ENCODE results near the gene TRAF5.

TRAF5 gene

DNA sequence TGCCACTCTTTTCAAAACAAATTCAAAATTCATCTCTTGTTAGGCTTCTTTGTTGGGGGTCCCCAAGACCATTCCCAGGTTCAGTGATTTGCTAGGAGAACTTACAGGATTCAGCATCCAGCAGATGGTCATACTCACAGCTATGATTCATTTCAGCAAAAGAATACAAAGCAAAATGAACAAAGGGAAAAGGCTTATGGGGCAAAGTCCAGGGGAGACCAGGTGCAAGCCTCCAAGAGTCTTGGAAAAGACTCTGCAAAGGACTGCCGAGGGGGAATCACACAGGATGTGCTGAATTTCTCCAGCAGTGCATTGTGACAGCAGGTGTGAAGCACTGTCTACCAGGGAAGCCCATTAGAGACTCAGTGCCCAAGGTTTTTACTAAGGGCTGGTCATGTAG is 7.3 kb downstream of the TRAF5 start:
- no peak for DNase-seq (ENCODE audit: low read depth)
- H3K4me3 ChIP-seq (ENCODE audit: low read length) = no peak overlapping the region
- TF ChIP-seq, protein P1, sequence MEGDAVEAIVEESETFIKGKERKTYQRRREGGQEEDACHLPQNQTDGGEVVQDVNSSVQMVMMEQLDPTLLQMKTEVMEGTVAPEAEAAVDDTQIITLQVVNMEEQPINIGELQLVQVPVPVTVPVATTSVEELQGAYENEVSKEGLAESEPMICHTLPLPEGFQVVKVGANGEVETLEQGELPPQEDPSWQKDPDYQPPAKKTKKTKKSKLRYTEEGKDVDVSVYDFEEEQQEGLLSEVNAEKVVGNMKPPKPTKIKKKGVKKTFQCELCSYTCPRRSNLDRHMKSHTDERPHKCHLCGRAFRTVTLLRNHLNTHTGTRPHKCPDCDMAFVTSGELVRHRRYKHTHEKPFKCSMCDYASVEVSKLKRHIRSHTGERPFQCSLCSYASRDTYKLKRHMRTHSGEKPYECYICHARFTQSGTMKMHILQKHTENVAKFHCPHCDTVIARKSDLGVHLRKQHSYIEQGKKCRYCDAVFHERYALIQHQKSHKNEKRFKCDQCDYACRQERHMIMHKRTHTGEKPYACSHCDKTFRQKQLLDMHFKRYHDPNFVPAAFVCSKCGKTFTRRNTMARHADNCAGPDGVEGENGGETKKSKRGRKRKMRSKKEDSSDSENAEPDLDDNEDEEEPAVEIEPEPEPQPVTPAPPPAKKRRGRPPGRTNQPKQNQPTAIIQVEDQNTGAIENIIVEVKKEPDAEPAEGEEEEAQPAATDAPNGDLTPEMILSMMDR (conservative IDR thresholded peaks at IDR 0.05; ENCODE audit: low read depth, low read length) = no peak

DNA sequence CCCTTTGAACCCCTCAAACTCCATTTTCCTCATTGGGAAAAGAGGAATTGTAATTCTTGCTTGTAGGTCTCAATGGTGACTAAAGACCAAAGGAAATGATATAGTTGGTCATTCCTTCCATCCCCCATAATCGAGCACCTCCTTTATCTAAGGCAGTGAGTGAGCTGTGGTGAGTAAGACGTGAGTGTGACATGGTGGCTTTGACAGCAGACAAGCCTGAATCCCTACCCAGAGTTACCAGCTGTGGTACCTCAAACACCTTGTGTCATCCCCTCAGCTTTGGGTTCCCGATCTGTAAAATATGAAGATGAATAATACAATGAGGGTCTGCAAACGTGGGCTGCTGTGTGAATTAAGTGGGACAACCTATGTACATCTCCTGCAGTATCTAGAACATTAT is 8.4 kb downstream of the TRAF5 start:
- TF ChIP-seq, protein P1 (conservative IDR thresholded peaks at IDR 0.05; ENCODE audit: low read depth, low read length) = no peak
- DNase-seq (ENCODE audit: low read depth) = no peak
- H3K4me3 ChIP-seq (ENCODE audit: low read length) = no peak overlapping the region

DNA sequence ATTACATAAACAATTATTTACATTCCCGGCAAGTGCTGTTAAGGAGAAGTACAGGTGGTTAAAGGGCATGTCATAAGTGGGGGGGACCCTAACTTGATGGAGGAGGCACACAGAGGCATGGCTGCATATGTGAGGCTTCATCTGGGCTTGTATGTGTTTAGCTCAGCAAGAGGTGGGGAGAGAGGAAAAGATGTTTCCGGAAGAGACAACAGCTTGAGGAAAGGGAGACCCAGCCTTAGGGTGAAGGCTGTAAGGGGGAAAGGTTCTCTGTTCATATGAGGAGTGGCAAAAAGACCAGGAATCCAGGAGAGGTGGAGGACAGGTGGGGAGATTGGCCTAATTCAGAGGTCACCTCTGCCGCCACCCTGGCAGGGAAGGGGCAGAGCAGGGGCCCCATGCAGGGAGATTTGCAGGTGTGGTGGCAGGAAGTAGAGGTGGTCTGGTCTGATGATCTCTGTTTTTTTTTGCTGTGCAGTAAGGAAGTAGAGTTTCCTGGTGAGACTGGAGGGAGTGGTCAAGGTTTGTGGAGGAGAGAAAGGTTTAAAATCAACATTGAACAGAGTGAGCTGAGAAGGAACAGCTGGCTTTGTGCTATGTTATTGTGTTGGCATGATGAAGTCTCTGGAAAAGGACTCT is 9.0 kb downstream of the TRAF5 start:
- no peak overlapping the region for H3K4me3 ChIP-seq (ENCODE audit: low read length)

DNA sequence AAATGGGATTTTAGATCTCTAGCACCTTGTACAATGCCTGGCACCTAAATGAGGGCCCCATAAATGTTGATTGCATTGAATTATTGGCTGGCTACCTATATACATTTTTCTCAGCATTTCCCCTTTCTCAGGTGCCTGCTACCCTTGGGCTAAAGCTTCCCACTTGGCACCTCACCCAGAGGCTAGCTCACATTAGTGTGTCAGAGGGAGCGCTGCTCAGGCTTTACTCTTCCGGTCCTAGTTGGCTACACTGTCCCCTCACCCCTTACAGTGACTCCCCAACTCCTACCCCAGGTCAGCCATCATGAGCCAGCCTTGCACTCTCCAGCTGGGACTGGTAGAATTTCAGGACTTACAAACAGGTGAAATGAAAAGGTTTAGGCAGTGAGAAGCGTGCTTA is 9.5 kb downstream of the TRAF5 start:
- TF ChIP-seq, protein P1 (conservative IDR thresholded peaks at IDR 0.05; ENCODE audit: low read depth, low read length) = no peak
- H3K4me3 ChIP-seq (ENCODE audit: low read length) = no peak overlapping the region
- no peak for DNase-seq (ENCODE audit: low read depth)

More for the DNA sequence above, 9.0 kb downstream of the TRAF5 start:
- DNase-seq (ENCODE audit: low read depth) = no peak
- TF ChIP-seq, protein P1 (conservative IDR thresholded peaks at IDR 0.05; ENCODE audit: low read depth, low read length) = no peak

DNA sequence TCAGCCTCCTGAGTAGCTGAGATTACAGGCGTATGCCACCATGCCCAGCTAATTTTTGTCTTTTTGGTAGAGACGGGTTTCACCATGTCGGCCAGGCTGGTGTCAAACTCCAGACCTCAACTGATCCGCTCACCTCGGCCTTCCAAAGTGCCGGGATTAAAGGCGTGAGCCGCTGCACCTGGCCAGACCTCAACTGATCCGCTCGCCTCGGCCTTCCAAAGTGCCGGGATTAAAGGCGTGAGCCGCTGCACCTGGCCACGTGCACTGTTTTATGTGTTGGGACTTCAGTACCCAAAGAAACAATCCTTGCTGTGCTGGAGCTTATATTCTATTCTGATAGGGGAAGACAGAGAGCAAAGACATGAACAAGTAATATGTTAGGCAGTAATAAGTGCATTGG is 10.1 kb downstream of the TRAF5 start:
- TF ChIP-seq, protein P1 (conservative IDR thresholded peaks at IDR 0.05; ENCODE audit: low read depth, low read length) = no peak
- DNase-seq (ENCODE audit: low read depth) = no peak
- no peak overlapping the region for H3K4me3 ChIP-seq (ENCODE audit: low read length)

DNA sequence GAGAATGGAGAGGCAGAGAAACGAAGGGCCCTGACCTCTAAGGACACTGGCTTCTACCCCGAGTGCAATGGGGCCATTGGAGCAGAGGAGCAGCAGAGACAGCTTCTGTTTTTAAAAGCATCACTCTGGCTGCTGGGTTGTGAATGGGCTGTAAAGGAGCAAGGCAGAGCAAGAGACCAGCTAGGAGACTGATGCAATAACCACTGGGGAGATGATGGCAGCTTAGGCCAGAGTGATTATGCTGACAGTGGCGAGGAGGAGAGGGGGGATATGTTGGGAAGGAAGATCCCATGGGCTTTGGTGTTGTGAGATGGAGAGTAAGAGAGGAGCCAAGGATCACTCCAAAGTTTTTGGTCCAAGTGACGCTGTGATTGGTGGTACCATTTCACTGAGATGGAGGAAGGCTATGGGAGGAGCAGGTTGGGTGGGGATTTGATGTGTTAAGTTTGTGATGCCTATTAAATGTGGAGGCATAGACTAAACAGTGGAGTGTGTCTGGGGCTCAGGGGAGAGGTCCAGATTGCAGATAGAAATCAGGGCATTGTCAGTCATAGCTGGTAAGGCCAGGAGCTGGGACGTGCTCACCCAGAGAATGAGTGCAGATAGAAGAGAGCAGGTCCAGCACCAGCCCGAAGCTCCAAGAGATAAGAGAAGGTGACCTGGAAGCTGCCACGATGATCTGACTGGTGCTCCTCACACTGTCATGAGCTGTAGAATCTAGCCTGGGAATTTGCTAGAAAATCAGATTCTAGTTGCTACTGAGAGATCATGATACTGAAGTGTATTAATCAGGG is 11.0 kb downstream of the TRAF5 start:
- DNase-seq (ENCODE audit: low read depth) = no peak
- H3K4me3 ChIP-seq (ENCODE audit: low read length) = no peak overlapping the region
- TF ChIP-seq, protein P1 (conservative IDR thresholded peaks at IDR 0.05; ENCODE audit: low read depth, low read length) = no peak

DNA sequence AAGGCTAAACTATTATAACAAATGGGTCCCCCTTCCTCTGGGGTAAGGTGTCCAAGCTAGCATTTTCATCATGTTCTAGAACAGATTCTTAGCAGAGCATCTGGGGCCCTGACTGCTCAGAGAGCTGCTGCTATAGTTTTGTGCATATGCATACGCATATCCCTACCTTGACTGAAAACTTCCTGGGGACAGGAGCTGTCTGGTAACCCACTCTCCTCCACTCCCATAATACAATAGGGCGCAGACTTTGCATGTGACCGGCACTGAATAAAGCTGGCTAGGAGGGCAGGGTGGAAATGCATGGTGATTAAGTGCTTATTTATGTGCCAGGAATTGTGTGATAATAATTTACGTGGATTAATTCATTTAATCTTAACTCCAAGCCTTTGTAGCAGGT is 11.6 kb downstream of the TRAF5 start:
- TF ChIP-seq, protein P1 (conservative IDR thresholded peaks at IDR 0.05; ENCODE audit: low read depth, low read length) = no peak
- DNase-seq (ENCODE audit: low read depth) = no peak
- no peak overlapping the region for H3K4me3 ChIP-seq (ENCODE audit: low read length)
